AG04450 (cell line): ENCODE measurements around the gene KTN1. TPM values are rescaled to one million over a fixed set of nuclear protein-coding genes. Genes with fewer than 3 reads are reported as not detected.

Source experiments
- CTCF ChIA-PET: fragments of 300-600, 350-600 bp; formaldehyde crosslinking; extraction: SDS; loops from one replicate; lab custom pipeline; 2022; ENCODE audit warnings: antibody characterized with exemption, inconsistent platforms; lab: Charles Lee
- POLR2A ChIA-PET: fragments of 350-600 bp; formaldehyde crosslinking; extraction: SDS; loops from one replicate; lab custom pipeline; 2021; ENCODE audit warnings: antibody characterized with exemption, inconsistent platforms; lab: Yijun Ruan, JAX
- DNase-seq: peaks from one replicate; pipeline ENCODE4 v3.0.0-alpha.2; 2011; ENCODE audit warnings: low read depth, low spot score
- H3K27ac ChIP-seq: one replicate; pipeline ENCODE4 v1.5.1; 2012; ENCODE audit warnings: low read depth, low read length, control low read depth
- H3K27me3 ChIP-seq: one replicate; pipeline ENCODE4 v1.6.0; 2012; ENCODE audit warnings: low read length; ENCODE audit not compliant: control insufficient read depth, insufficient read depth
- H3K4me3 ChIP-seq: 2 replicates; pipeline ENCODE4 v1.5.1; 2011; ENCODE audit warnings: mild to moderate bottlenecking, low read depth, low read length, control low read depth
- H3K9me3 ChIP-seq: 2 replicates; pipeline ENCODE4 v1.5.1; 2012; ENCODE audit warnings: low read length; ENCODE audit not compliant: control insufficient read depth, insufficient read depth
- CTCF ChIP-seq: IDR thresholded peaks from 2 replicates; pipeline ENCODE4 v1.5.1; 2011; ENCODE audit warnings: low read depth, low read length, control low read depth, inconsistent platforms
- polyA plus RNA-seq: library from polyadenylated mRNA; depleted of rRNA; stranded (reverse); fragments of >200 nt; gene quantifications from 2 replicates; pipeline ENCODE4 v1.2.3, GENCODE V29; 2011

The KTN1 gene
- polyA plus RNA-seq, 1 experiment = 129 TPM

- DNase-seq = no peak
- no peak for TF ChIP-seq CTCF
- Histone ChIP-seq H3K27me3 (no peaks in the 10 kb centered on the region), H3K4me3 (no peak overlapping the region), H3K27ac (no peak overlapping the region), H3K9me3 (peaks cover 7% of the 10 kb centered on the region; the same call in 1 of the 2 replicates)
- ChIA-PET CTCF (interaction anchor here (3.4 kb wide), 1 partner anchor 153 kb away, joined by 17 read pairs; no protein-coding TSS in a partner anchor), POLR2A (no interaction called here)
These were observed 19.4 kb downstream of the KTN1 start for GRCh38 chr14:55599250-55599879.

GRCh38 chr14:55600784-55601561 is 21.0 kb downstream of the KTN1 start:
- CTCF ChIA-PET = interaction anchor here (0.7 to 3.4 kb wide), 2 partner anchors 155 to 823 kb away, joined by 4 to 17 read pairs; no protein-coding TSS in a partner anchor
- no peak overlapping the region for H3K4me3 ChIP-seq
- H3K27me3 ChIP-seq = no peaks in the 10 kb centered on the region
- no peak for DNase-seq
- no peak overlapping the region for H3K27ac ChIP-seq
- H3K9me3 ChIP-seq = peaks cover 7% of the 10 kb centered on the region; the same call in 1 of the 2 replicates
- POLR2A ChIA-PET = no interaction called here
- TF ChIP-seq CTCF = no peak

GRCh38 chr14:55603401-55603953 is 23.5 kb downstream of the KTN1 start:
- Histone ChIP-seq H3K9me3 (peaks cover 3% of the 10 kb centered on the region; the same call in 1 of the 2 replicates), H3K27me3 (no peaks in the 10 kb centered on the region), H3K4me3 (no peak overlapping the region), H3K27ac (no peak overlapping the region)
- CTCF ChIA-PET = interaction anchor here (0.7 to 1.1 kb wide), 2 partner anchors 138 to 157 kb away, joined by 3 to 4 read pairs; no protein-coding TSS in a partner anchor
- TF ChIP-seq CTCF = no peak
- POLR2A ChIA-PET = no interaction called here
- DNase-seq = no peak

GRCh38 chr14:55604488-55604887 is 24.5 kb downstream of the KTN1 start:
- ChIA-PET CTCF (interaction anchor here (0.8 kb wide), 1 partner anchor 158 kb away, joined by 6 read pairs; no protein-coding TSS in a partner anchor), POLR2A (no interaction called here)
- no peak for DNase-seq
- Histone ChIP-seq H3K4me3 (no peak overlapping the region), H3K27me3 (no peaks in the 10 kb centered on the region), H3K9me3 (peaks cover under 1% of the 10 kb centered on the region; the same call in 1 of the 2 replicates), H3K27ac (no peak overlapping the region)
- no peak for TF ChIP-seq CTCF
